Activated CD8-positive, alpha-beta memory T cell treated with anti-CD3 and anti-CD28 coated beads for 48 hours (primary cell): ENCODE data around the gene PGLYRP3.
"Not testable (repeated sequence)": the region's sequence is repeated elsewhere in the genome, so short reads cannot be mapped to it uniquely, and the experiment has no call there.

Source experiments
- DNase-seq, 3 experiments: peaks; one replicate each; pipeline ENCODE4 v3.0.0-alpha.2; 2020; ENCODE audit warnings: low read depth in 2 of 3, low spot score in 2 of 3

The PGLYRP3 gene

DNA sequence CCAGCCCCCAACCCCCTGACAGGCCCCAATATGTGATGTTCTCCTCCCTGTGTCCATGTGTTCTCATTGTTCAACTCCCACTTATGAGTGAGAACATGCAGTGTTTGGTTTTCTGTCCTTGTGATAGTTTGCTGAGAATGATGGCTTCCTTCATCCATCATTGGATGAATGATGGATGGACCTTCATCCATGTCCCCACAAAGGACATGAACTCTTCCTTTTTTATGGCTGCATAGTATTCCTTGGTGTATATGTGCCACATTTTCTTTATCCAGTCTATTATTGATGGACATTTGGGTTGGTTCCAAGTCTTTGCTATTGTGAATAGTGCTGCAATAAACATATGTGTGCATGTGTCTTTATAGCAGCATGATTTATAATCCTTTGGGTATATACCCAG lies 1.6 kb upstream of the PGLYRP3 start:
- not testable (repeated sequence) for DNase-seq

DNA sequence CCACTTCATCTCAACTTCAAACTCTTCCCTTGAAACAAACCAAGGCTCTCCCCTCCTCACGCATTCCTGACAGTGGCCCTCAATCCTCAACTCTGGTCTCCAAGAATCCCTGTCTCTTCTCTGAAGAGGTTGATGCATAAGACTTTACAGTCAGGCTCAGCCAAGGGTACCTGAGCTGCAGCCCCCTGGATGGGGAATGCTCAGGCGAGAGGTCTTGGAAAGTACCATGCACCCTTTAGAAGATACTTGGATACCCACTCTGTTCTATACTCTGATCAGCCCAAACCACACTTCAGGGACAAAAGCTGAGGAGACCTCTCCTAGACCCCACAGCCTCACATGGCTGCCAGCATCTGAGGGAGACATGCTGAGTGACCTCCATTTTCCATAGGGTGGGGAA lies 536 bp upstream of the PGLYRP3 start:
- DNase-seq = no peak

DNA sequence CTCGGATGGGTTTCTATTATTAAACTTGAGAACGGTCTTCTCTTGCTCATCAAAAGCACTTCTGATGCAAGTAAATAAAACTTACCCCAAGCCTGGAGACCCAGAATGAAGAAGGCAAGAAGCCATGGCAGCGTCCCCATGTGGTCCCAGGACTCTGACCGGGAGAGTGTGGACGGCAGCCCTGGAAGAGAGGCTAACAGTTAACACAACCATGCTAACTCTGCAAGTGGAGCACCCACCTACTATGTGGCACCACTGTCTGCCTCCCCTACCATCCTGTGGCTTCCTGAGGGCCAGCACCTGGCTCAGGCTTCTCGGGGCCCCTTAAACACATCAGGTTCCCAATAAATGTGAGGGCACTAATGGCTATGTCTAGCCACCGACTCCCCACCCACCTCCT lies 2.2 kb downstream of the PGLYRP3 start:
- DNase-seq = no peak

DNA sequence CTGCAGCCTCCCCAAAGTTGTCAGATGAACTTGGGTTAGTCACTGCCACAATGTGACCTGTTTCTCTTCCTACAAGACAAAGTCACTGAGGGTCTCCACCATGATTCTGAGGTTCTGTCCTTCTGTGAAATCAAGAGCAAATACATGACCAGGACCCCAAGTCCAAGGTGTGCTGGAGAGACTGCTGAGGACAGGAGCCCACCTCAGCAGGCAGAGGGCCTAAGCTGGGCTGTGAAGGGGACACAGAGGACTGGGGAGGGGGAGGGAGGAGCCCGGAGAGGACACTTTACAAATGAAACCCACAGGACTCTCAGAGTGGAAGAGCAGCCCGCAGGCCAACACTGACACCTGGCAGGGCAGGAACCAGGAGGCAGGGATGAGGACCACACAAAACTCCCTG lies 3.3 kb downstream of the PGLYRP3 start:
- no peak for DNase-seq

DNA sequence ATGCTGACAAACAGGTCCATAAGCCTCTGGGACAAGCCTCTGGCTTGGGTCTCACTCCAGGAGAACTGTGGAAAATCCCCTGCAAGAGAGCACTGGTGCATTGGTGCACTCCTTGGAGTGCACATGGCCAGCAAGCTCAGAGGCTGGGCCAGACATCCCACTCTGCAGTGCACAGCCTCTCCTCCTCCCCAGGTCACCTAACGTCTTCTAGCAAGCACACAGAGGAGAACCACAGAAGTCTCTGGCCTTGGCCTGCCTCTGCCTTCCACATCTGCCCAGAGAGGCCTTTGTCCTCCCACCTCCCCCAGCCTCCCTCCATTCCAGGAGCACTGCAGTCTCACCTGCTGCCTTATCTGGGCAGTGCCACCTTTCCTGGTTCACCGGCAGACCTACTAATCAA lies 4.2 kb downstream of the PGLYRP3 start:
- no peak for DNase-seq

DNA sequence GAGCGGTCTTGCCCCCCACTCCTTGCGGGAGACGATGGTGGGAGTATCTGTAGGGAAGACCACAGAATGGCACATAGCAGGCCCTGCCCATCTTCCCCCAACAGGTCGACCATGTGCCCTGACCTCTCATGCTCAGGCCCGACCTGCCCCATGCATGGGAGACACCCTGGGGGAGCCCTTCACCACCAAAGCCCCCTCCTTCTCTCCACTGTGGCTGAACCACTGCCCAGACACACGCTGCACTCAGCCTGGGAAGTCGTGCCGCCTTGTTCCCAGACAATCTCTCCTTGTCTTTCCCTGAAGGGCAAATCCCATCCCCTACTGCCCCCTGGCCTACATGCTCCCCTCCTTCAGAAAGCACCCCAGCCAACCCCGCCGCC lies 5.5 kb downstream of the PGLYRP3 start:
- DNase-seq = no peak

DNA sequence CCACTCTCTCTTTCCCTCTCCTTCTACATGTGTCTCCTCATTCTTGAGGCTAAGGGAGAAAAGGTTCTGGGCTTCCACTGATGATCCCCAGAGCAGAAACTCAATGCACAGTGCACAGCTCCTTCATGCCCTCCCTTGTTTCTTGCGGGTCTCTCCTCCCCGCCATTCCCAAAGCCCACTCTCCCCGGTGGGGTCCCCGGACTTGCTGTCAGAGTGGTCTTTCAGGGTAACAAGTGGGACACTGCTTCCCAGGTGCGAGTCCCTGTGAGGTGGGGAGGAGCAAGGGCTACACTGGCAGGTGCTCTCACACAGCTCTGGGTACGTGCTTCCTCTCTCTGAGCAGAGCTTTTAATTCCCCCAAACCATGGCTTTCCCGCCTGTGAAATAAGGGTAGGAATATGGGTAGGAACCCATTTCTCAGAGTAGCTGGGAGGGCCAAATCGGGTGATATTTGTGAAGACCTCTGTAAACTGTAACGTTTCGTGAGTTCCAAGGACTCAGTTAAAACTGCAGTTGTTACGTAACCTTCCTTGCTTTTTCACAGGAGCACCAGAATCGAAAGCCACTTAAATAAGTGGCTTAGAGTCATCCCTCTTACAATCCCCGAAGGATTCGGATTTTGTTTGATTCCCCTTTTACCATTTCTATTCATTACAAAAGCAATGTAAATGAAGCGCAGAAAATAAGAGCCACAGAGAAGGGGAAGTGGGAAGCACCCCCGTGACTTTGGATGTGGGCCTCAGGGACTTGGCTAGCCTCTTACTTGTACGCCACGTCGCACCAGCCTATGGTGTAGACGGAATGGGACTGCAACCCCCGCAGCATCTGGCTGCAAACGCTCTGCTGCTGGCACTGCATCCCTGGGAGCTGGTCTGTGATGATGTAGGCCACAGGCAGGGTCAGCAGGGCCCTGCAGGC lies 6.2 kb downstream of the PGLYRP3 start:
- no peak for DNase-seq

DNA sequence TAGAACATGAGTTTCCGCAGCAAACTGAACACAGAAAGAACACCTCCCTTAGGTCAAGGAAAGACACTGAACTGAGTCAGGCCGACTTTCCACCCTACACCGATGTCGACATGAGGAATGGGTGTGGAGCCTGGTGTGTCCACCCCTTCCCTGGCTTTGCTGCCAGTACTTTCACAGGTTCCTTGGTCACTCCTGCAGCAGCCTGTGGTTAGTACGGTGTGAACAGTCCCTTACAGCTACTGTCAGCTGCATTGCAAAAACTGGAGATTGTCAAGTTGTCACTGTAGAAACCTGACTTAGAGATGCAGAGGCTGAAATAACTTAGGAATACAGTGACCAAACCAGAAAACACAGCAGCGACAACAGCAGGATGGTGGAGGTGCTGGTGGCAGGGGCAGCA lies 7.1 kb downstream of the PGLYRP3 start:
- DNase-seq = no peak

DNA sequence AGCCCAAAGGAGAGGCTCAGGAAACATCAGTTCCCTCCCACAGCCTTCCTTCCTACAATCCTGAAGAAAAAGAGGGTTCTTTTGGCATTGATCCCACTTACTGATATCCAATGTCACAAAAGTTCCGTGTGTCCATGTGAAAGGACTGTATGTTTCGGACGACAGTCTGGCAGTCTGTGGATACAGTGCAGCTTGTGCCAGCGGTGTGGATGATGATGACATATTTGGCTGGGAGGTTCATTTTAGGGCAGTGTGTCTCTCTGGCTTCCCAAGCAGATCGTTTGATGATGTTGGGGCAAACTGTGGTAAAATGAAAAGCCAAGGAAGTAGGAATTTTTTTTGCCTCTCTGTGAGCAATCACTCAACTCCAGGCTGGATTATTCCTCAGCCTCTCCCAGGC lies 10.4 kb downstream of the PGLYRP3 start:
- DNase-seq = no peak

DNA sequence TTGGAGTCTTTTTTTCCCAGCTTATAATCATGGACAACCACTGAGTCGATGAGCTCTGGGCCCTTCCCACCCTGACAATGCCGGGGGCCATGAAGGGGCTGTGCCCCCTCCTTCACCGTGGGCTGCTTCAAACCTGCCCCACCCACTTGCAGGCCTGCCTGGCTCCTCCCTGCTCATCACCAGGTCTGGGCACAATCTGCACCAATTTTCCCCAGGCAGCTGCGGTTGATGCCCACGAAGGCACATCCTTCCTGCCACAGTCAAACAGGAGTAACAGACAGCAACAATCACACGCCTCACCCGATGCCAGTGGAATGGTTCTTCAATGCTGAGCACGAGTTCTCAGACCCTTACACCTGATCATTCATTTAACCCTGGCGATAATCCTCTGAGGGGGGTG lies 18.9 kb downstream of the PGLYRP3 start:
- no peak for DNase-seq

DNA sequence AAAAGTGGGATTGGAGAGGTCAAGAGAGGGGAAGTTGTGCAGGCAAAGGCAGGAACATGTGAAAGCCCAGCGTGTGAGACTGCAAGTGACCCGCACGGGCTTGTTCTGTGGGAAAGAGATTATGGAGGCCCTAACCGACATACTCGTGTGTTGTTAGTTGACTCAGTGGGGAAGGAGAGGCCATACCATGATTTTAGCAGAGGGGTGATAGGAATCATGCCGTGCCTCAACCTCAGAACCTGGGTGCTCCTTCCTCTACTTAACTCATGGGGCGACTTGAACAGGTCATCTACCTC lies 19.3 kb downstream of the PGLYRP3 start:
- no peak for DNase-seq

DNA sequence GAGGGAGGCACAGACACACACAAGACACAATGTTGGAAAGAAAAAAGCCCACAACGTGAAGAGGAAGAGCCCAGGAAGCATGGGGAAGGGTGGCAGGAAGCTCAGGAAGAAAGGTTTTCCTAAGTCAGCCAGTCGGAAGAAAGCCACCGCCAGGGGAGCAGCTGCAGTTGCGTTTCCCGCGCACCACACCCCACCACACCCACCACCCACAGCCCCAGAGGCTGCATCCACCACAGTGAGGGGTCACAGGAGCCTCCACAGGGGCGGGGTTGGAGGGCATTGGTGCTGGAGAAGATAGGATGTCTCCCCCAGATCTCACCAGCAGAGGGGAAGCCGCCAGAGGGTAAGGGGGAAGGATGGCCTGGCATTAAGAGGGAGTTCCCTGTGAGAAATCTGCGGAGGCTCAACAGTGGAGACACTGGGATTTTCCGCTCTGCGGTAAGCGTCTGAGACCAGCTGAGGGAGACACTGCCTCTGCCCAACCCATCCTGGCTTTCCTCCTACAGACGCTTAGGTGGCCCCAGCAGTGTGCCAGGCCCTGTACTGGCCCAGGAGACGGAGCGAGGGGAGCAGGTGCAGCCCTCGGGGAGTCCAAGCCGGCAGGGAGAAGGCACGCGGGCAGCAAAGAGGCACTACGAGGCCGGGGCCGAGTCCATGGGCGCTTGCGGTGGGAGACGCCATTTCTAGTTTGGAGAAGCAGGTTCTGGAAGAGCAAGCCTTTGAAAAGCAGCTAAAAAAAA lies 19.8 kb downstream of the PGLYRP3 start:
- no peak for DNase-seq

DNA sequence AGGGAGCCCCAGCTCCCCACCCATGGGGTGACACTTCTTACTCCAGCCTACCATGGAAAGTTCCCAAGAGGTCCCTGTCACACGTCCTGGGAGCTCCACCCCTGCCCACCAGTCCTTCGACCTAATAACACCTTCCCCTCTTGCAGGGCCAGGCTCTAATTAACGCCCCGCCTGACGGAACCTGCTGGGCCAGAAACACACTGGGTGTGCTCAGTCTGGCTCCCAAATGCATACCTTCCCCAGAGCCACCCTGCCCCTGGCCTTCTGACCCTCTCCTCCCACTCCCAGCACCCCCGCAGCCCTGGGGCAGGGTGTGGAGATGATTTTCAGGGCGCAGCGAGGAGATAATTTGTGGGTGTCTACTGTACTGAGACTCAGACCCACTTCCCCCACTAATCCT lies 20.6 kb downstream of the PGLYRP3 start:
- no peak for DNase-seq

DNA sequence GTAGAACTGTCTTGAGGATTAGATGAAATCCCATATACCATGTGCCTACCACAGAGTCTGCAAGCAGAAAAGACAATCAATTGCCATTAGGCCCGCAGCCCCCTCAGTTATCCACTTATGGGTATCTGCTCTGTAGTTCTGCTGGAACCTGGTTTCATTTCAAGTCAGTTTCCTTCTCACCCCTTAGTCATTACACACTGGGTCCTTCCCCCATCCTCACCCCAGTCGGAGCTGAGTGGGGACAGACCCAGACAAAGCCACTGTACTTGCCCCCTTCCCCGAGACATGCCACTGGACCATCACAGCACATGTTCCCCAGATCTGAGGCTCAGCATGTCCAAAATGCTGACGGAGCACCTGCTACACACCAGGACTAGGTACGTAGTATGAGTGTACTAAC lies 21.2 kb downstream of the PGLYRP3 start:
- DNase-seq = no peak

DNA sequence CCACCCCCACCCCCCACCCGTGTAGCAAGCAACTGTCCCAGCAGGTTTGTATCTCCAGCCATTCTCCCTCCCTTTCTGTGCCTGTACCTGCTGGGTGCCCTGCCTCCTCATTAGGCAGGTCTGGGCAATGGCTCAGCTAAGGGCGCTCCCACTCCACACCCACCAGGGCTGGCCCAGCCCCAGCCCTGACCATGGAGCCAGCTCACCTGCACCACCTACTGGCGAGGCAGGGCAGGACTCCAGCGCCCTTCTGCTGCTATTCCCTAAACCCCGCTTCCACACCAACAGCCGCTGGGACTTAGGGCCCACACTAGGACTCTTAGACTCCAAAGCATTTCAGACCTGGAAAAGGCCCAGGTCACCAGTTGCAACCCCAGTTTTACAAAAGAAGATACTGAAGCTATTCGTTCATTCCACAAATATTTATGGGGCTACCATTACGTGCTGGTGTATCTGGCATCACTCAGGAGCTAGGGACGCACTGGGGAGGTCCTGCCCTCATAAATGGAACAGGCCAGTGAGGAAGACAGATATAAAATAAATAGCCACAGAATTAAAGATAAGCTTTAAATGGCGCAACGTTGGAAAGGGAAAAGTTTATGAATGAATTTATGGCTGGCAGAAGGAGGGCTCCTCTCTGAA lies 24.0 kb downstream of the PGLYRP3 start:
- DNase-seq = peak in 2 of 3 experiments; percentile 12 to 20

DNA sequence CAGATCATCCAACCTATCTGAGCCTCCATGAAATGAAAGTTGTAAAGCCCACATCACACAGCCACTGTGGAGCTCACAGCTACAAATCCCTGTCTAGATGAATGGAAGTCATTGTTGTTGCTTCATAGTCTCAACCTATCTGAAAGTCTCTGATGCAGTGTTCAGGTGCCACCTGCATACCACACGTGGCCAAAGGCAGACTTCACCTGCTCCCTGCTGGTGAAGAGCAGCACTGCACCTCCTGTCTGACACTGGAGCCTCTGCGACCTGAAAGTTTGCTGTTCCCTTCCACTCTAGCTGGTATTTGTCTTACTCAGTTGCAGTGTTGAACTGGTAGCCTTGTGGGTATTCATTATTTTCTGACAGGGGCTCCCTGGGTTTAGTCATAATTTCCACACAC lies 34.9 kb downstream of the PGLYRP3 start:
- no peak for DNase-seq

DNA sequence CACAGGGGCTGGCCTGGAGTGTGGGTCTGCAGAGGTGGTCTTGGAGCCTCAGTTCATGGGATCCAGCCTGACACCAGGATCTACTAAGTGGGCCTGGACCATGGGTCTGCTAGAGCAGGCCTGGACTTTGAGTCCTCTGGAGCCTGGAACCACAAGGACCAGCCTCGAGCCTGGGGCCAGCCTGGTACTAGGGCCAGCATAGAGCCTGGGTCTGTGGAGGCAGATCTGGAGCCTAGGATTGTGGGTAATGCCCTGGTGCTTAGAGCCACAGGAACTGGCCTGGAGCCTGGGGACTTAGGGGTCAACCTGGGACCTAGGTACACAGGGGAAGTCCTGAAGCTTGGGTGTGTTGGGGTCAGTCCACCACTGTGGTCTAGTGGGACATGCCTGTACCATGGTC lies 40.6 kb downstream of the PGLYRP3 start:
- no peak for DNase-seq

DNA sequence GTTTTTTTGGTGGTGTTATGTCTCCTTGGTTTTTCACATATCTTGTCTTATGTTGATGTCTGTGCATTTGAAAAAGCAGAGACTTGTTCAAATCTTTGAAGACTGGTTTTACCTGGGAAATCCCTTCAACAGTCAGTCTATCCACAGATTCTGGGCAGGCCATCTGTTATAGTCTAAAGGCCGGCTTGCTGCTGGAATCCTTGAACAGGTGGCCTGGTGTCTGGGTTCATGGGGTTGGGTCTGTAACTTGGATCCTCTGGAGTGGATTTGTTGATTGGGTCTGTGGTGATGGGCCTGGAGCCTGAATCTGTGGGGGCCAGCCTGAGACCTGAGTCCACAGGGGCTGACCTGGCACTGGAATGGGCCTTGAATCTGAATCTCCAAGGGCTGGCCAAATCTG lies 41.0 kb downstream of the PGLYRP3 start:
- DNase-seq = no peak

DNA sequence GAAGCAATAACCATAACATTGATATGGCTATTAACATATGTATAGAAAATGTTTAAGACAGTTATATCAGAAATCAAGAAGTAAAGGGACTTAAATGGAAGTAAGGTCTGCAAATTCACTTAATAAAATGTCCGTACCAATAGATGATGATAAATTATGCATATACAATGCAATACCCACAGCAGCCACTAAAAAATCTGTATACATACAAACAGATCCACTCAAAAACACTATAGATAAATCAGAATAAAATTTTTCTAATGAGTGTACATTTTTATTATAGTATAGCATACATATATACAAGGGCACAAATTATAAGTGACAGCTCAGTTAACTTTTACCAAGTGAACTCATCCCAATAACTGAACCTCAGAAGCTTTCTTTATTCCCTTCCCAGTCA lies 47.3 kb downstream of the PGLYRP3 start:
- no peak for DNase-seq

DNA sequence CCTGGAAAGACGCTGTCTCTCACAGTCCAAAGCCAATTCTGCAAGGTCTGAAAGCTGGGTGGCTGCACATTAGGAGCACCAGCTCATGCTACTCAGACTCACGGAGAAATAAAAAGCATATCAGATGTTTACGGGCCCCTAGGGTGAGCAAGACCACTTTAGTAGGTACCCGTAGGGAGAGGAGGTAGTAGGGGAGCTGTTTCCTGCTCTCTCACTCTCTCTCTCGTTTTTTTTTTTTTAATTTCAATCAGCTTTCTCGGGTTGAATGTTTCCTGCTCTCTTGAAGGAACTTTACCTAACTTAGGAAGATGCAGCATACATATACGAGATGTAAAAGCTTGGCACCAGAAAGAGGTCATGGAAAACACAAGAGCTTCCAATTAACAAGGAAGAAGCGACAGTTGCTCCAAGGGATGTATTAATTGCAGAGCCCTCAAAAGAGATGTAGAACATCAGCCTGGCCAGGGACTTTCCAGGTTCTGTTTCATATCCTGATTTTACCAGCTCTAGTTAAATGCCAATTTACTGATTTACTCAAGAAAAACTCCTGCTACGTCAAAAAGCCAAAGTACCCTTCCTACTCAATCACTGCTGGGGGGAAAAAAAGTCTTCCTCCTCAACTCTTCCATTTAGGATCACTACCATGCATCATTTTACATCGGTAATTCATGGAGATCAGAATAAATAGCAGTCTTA lies 50.1 kb downstream of the PGLYRP3 start:
- DNase-seq = no peak

DNA sequence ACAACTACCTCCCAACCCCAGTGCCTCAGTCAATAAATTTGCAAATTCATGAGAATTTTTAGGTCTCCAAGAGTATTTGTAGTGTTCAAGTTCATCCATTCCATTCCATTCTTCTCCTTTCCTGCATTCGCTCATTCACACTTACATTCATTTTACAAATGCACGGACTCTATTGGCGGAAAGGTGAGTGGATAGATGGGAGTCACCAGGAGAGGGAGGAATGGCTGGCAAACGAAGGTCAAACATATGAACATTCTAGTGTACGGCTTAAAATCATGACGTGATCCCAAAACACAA lies 50.7 kb downstream of the PGLYRP3 start:
- DNase-seq = no peak
